AG04449 (cell line): ENCODE results near the gene AANAT.

Experiments
- CTCF ChIA-PET: fragments of 350-600 bp; formaldehyde crosslinking; extraction: SDS; loops from one replicate; lab custom pipeline; 2021; ENCODE audit warnings: antibody characterized with exemption; lab: Yijun Ruan, JAX
- POLR2A ChIA-PET: fragments of 400-600, 350-600 bp; formaldehyde crosslinking; extraction: SDS; loops from one replicate; lab custom pipeline; 2020; ENCODE audit warnings: antibody characterized with exemption, inconsistent platforms; lab: Yijun Ruan, JAX
- DNase-seq: peaks from one replicate; pipeline ENCODE4 v3.0.0-alpha.2; 2010; ENCODE audit warnings: low read depth, low spot score
- H3K4me3 ChIP-seq: 2 replicates; pipeline ENCODE4 v1.5.1; 2011; ENCODE audit warnings: low read depth, mild to moderate bottlenecking, control low read depth, low read length
- TF ChIP-seq, protein P1 (sequence below): IDR thresholded peaks from one replicate; pipeline ENCODE4 v1.5.1; 2011; ENCODE audit warnings: mild to moderate bottlenecking, moderate library complexity, low read length, control low read depth, inconsistent platforms; ENCODE audit not compliant: insufficient read depth; ENCODE audit errors: missing control alignments

The AANAT gene

DNA sequence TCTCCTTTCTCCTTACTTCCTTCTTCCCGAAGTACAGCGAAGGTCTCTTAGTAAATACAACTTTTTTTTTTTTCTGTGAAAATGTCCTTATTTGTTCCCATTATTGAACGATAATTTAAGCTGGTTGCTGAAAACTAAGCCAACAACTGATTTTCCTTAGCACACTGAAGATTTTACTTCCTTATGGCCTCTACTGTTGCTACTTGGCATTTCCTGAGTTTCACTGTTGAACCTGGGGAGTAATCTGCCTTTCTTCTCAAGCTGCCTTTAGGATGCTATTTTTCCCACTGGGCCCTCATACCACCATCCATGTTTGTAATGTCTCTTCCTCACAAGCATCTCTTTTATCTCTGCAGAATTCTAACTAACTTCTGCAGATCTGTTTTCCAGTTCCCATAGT lies 40.5 kb upstream of the AANAT start:
- ChIA-PET POLR2A (interaction anchor here (0.6 kb wide), 1 partner anchor 22 kb away, joined by 4 read pairs; no protein-coding TSS in a partner anchor), CTCF (interaction anchor here (1.2 to 2.5 kb wide), 11 partner anchors 10 to 147 kb away, joined by 3 to 11 read pairs (median 6); no protein-coding TSS in a partner anchor)
- H3K4me3 ChIP-seq = no peak overlapping the region
- DNase-seq = no peak
- TF ChIP-seq, protein P1, sequence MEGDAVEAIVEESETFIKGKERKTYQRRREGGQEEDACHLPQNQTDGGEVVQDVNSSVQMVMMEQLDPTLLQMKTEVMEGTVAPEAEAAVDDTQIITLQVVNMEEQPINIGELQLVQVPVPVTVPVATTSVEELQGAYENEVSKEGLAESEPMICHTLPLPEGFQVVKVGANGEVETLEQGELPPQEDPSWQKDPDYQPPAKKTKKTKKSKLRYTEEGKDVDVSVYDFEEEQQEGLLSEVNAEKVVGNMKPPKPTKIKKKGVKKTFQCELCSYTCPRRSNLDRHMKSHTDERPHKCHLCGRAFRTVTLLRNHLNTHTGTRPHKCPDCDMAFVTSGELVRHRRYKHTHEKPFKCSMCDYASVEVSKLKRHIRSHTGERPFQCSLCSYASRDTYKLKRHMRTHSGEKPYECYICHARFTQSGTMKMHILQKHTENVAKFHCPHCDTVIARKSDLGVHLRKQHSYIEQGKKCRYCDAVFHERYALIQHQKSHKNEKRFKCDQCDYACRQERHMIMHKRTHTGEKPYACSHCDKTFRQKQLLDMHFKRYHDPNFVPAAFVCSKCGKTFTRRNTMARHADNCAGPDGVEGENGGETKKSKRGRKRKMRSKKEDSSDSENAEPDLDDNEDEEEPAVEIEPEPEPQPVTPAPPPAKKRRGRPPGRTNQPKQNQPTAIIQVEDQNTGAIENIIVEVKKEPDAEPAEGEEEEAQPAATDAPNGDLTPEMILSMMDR = no peak

DNA sequence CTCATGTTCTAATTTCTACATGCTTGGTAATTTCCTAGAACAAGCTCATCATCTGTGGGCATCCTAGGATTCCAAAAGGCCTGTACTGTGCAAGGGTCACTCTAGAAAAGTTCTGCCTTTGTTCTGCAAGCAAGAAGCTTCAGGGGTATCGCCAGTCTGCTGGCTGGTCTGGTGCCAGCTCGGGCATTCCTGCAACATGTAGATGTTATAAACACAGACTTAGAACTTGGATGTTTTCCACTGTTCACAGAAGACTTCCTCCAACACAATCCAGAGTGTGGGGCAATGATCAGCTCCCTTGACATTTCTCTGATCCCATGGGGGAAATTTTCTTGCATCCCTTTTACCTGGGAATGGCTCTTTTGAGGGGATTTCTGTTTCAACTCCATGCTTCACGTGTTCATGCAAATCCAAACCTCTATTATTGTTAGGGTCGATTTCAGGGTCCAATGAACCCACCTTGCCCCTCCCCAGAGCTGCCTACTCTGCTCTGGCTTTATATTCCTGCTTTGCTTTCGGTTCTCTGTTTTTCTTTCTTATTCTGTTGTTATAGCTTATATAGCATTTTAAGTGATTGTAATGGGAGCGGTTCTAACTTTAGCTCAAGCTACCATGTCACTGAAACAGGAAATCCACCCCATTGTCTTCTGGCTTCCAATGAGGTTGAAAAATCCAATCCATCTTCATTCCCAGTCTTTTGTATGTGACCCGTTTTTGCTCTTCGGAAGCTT lies 39.7 kb upstream of the AANAT start:
- no peak overlapping the region for H3K4me3 ChIP-seq
- CTCF ChIA-PET = interaction anchor here (0.8 to 2.5 kb wide), 16 partner anchors 11 to 148 kb away, joined by 3 to 11 read pairs (median 5); no protein-coding TSS in a partner anchor
- TF ChIP-seq, protein P1 = no peak
- no peak for DNase-seq
- POLR2A ChIA-PET = interaction anchor here (0.6 kb wide), 1 partner anchor 21 kb away, joined by 4 read pairs; no protein-coding TSS in a partner anchor

DNA sequence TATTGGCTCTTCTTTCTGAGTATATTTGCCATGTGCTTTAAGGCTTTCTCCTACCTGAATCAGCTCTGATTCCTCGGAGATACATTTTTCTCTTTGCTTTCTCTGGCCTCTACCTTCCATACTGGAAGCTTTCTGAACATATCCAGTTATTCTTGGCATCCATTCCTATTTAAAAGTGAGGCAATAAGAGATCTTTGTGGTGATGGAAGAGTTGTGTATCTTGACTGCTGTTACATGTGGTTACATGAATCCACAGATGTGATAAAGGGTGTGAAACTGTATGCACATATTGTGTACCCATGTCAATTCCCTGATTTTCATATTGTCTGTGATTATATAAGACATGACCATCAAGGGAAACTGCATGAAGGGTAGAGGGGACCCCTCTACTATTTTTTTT lies 38.9 kb upstream of the AANAT start:
- POLR2A ChIA-PET = no interaction called here
- H3K4me3 ChIP-seq = no peak overlapping the region
- no peak for DNase-seq
- TF ChIP-seq, protein P1 = no peak
- CTCF ChIA-PET = interaction anchor here (1.4 to 2.5 kb wide), 7 partner anchors 14 to 30 kb away, joined by 3 to 11 read pairs (median 5); no protein-coding TSS in a partner anchor

DNA sequence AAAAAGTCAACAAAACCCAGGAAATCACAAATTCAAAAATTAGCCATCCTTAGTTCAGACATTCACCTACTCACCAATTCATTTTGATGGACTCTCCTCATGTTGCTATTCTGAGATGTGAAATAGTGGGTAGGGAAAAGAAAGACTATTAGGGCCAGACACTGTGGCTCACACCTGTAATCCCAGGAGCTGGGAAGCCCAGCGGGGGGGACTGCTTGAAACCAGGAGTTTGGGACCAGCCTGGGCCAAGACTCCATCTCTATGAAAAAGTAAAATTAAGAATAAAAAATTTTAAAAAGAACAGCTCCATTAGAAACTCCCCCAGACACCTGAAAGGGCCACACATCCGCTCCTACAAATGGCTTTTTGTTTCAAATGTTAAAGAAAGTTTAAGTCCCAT lies 35.9 kb upstream of the AANAT start:
- no peak for DNase-seq
- TF ChIP-seq, protein P1 = no peak
- ChIA-PET CTCF (interaction anchor here (0.9 to 2.2 kb wide), 6 partner anchors 11 to 91 kb away, joined by 3 to 7 read pairs (median 3); no protein-coding TSS in a partner anchor), POLR2A (no interaction called here)
- no peak overlapping the region for H3K4me3 ChIP-seq

DNA sequence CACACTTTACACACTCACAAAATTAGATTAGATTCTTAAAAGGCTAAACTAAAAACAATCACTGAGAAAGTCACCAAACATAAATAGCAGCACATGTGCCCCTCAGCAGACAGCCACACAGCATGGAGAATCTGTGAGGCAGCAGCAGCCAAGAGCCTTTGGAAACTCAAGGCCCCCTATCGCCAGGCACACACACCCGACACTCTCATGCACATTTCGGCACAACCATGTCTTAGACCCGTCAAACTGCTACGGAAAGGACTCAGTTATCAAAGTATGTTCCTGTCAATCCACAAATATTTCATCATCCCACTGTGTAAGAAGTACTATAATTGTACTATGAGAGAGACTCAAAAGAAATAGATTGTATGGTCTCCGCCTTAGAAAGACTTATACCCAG lies 35.4 kb upstream of the AANAT start:
- ChIA-PET POLR2A (no interaction called here), CTCF (interaction anchor here (0.9 to 2.2 kb wide), 3 partner anchors 15 to 34 kb away, joined by 3 to 7 read pairs (median 3); no protein-coding TSS in a partner anchor)

DNA sequence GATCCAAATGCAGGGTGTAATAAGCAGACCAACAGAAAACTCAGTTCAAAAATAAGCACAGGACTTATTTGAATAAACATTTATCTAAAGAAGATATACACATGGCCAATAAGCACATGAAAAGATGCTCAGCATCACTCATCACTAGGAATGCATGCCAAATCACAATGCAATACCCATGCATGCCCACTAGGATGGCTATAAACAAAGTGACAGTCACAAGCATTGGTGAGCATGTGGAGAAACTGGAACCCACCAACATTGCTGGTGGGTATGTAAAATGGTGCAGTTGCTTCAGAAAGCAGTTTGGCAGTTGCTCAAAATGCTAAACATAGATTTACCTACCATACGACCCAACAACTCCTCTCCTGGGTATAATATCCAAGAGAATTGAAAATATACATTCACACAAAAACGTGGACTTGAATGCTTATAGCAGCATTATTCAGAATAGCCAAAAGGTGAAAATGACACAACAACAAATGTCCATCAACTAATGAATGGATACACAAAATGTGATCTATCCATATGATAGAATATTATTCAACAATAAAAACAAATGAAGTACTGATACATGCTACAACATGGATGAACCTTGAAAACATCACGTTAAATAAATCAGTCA lies 34.6 kb upstream of the AANAT start:
- POLR2A ChIA-PET = no interaction called here
- no peak overlapping the region for H3K4me3 ChIP-seq
- CTCF ChIA-PET = no interaction called here
- TF ChIP-seq, protein P1 = peak; percentile 36
- DNase-seq = no peak

More for the DNA sequence above, 35.4 kb upstream of the AANAT start:
- H3K4me3 ChIP-seq = no peak overlapping the region
- TF ChIP-seq, protein P1 = no peak
- no peak for DNase-seq
